ENCODE results near the gene FAM3D.
"Not testable (repeated sequence)": the region's sequence is repeated elsewhere in the genome, so short reads cannot be mapped to it uniquely, and the experiment has no call there.

The FAM3D gene

GRCh38 chr3:58683001-58683458 lies 16.5 kb upstream of the FAM3D start:
- DNase-seq (ENCODE audit: low read depth), result no peak

- DNase-seq (ENCODE audit: low read depth), result no peak
Observed at GRCh38 chr3:58681863-58682262, 15.3 kb upstream of the FAM3D start.

- no peak for DNase-seq (ENCODE audit: low read depth)
Observed at GRCh38 chr3:58680879-58681525, 14.4 kb upstream of the FAM3D start.

GRCh38 chr3:58679974-58680666 lies 13.5 kb upstream of the FAM3D start:
- no peak for DNase-seq (ENCODE audit: low read depth)

GRCh38 chr3:58679446-58679845 lies 12.9 kb upstream of the FAM3D start:
- no peak for DNase-seq (ENCODE audit: low read depth)

- DNase-seq (ENCODE audit: low read depth), result not testable (repeated sequence)
Observed at GRCh38 chr3:58678177-58678970, 11.8 kb upstream of the FAM3D start.

GRCh38 chr3:58672880-58673279 lies 6.3 kb upstream of the FAM3D start:
- no peak for DNase-seq (ENCODE audit: low read depth)

GRCh38 chr3:58672451-58672850 lies 5.9 kb upstream of the FAM3D start:
- DNase-seq (ENCODE audit: low read depth), result no peak

- DNase-seq (ENCODE audit: low read depth), result no peak
Observed at GRCh38 chr3:58670506-58671135, 4.0 kb upstream of the FAM3D start.

GRCh38 chr3:58668247-58668646 lies 1.7 kb upstream of the FAM3D start:
- no peak for DNase-seq (ENCODE audit: low read depth)

- DNase-seq (ENCODE audit: low read depth), result no peak
Observed at GRCh38 chr3:58667704-58668103, 1.1 kb upstream of the FAM3D start.

GRCh38 chr3:58667229-58667628 lies 655 bp upstream of the FAM3D start:
- no peak for DNase-seq (ENCODE audit: low read depth)

- no peak for DNase-seq (ENCODE audit: low read depth)
Observed at GRCh38 chr3:58665405-58665804, 1.2 kb downstream of the FAM3D start.

GRCh38 chr3:58664611-58665010 lies 2.0 kb downstream of the FAM3D start:
- DNase-seq (ENCODE audit: low read depth), result no peak

GRCh38 chr3:58661836-58662420 lies 4.6 kb downstream of the FAM3D start:
- DNase-seq (ENCODE audit: low read depth), result no peak

- no peak for DNase-seq (ENCODE audit: low read depth)
Observed at GRCh38 chr3:58660998-58661397, 5.6 kb downstream of the FAM3D start.

GRCh38 chr3:58659051-58659675 lies 7.4 kb downstream of the FAM3D start:
- DNase-seq (ENCODE audit: low read depth), result no peak

GRCh38 chr3:58658508-58658907 lies 8.1 kb downstream of the FAM3D start:
- DNase-seq (ENCODE audit: low read depth), result no peak

- no peak for DNase-seq (ENCODE audit: low read depth)
Observed at GRCh38 chr3:58657571-58658141, 8.9 kb downstream of the FAM3D start.

- DNase-seq (ENCODE audit: low read depth), result no peak
Observed at GRCh38 chr3:58657036-58657520, 9.5 kb downstream of the FAM3D start.

- no peak for DNase-seq (ENCODE audit: low read depth)
Observed at GRCh38 chr3:58656631-58657030, 9.9 kb downstream of the FAM3D start.
